Fibroblast of lung (primary cell): Measurements from ENCODE around the gene PIGC. TPM values are rescaled to one million over a fixed set of nuclear protein-coding genes. Genes with fewer than 3 reads are reported as not detected.

Experiments used
- DNase-seq, 2 donors: peaks; one replicate each; pipeline versions ENCODE4 v3.0.0 to v3.0.0-alpha.2; 2010; ENCODE audit warnings: low read depth in 2 of 2
- H2AFZ ChIP-seq: 2 replicates; pipeline ENCODE4 v1.5.1; 2012; ENCODE audit warnings: low read length, control low read depth, inconsistent platforms
- H3K27ac ChIP-seq: 2 replicates; pipeline ENCODE4 v1.5.1; 2011; ENCODE audit warnings: low read length, control low read depth; ENCODE audit not compliant: insufficient read depth
- H3K27me3 ChIP-seq: 2 replicates; pipeline ENCODE4 v1.5.1; 2011; ENCODE audit warnings: mild to moderate bottlenecking, low read length; ENCODE audit not compliant: control insufficient read depth, insufficient read depth
- H3K36me3 ChIP-seq: 2 replicates; pipeline ENCODE4 v1.5.1; 2011; ENCODE audit warnings: low read length; ENCODE audit not compliant: control insufficient read depth, insufficient read depth
- H3K4me1 ChIP-seq: 2 replicates; pipeline ENCODE4 v1.5.1; 2011; ENCODE audit warnings: low read length; ENCODE audit not compliant: control insufficient read depth, insufficient read depth; ENCODE audit errors: extremely low read depth
- H3K4me2 ChIP-seq: 2 replicates; pipeline ENCODE4 v1.5.1; 2011; ENCODE audit warnings: low read length, control low read depth; ENCODE audit not compliant: insufficient read depth; ENCODE audit errors: extremely low read depth
- H3K4me3 ChIP-seq, 4 experiments: fragments of 200-600 bp in 1 of 4; sonication (generic) in 1 of 4; replicated peaks in 1 of 4; 2 replicates each; pipeline ENCODE4 v1.5.1; 2011 to 2016; ENCODE audit warnings: low read length in 4 of 4, low read depth in 3 of 4, mild to moderate bottlenecking in 3 of 4, control low read depth in 2 of 4, inconsistent platforms in 1 of 4, mixed read lengths in 1 of 4; ENCODE audit not compliant: insufficient read depth in 1 of 4; ENCODE audit errors: control extremely low read depth in 1 of 4
- H3K79me2 ChIP-seq: 2 replicates; pipeline ENCODE4 v1.5.1; 2012; ENCODE audit warnings: mild to moderate bottlenecking, low read length, inconsistent platforms; ENCODE audit not compliant: control insufficient read depth, insufficient read depth
- H3K9ac ChIP-seq: 2 replicates; pipeline ENCODE4 v1.5.1; 2011; ENCODE audit warnings: mild to moderate bottlenecking, low read length, control low read depth; ENCODE audit not compliant: insufficient read depth
- H3K9me3 ChIP-seq: 2 replicates; pipeline ENCODE4 v1.5.1; 2012; ENCODE audit warnings: low read depth, low read length; ENCODE audit not compliant: control insufficient read depth, insufficient read depth
- H4K20me1 ChIP-seq: 2 replicates; pipeline ENCODE4 v1.5.1; 2011; ENCODE audit warnings: low read length; ENCODE audit not compliant: control insufficient read depth, insufficient read depth; ENCODE audit errors: extremely low read depth
- EZH2 ChIP-seq: IDR thresholded peaks from 2 replicates; pipeline ENCODE4 v1.5.1; 2012; ENCODE audit warnings: low read length, control low read depth, mild to moderate bottlenecking; ENCODE audit errors: missing control alignments
- polyA plus RNA-seq, 2 donors: library from polyadenylated mRNA; depleted of rRNA in 1 of 2; stranded (reverse) in 1 of 2; unstranded in 1 of 2; fragments of >200 nt; gene quantifications; 2 replicates each; pipeline ENCODE4 v1.2.1, GENCODE V29; 2011 to 2012; ENCODE audit warnings: missing spikeins in 1 of 2
- total RNA-seq: library from RNA; depleted of rRNA; stranded (reverse); fragments of >200 nt; gene quantifications from 2 replicates; pipeline ENCODE4 v1.2.1, GENCODE V29; 2014
- TF ChIP-seq, protein P1 (sequence below), 2 donors: IDR thresholded peaks in 1 of 2; conservative IDR thresholded peaks in 1 of 2; 1 replicate in 1 of 2; 2 replicates in 1 of 2; pipeline ENCODE4 v1.5.1; 2011 to 2012; ENCODE audit warnings: low read length in 2 of 2, control low read depth in 1 of 2, inconsistent platforms in 1 of 2, low read depth in 1 of 2, mild to moderate bottlenecking in 1 of 2

Gene PIGC
- total and polyA plus RNA-seq, 2 donors (not counting 1 experiment from before 2014, with no cell fraction given): 20.3 to 28.9 TPM

DNA sequence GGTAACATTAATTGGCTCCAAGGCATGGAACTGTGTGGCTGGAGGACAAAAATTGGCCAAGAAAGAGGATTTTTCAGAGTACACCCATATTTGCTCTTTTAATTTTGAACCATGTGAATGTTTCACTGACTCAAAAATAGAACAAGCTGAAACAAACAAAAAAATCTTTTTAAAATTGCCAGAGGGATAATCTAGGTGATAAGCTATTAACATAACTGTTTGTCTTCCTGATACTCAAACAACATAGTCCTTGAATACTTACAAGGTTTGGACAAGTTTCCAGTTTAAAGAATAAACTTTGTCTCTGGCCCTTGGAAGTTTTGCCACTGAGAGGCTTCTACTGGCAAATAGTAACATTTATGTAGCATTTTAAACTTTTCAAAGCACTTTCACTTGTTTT lies 30.0 kb upstream of the PIGC start:
- H2AFZ ChIP-seq: no peak overlapping the region
- no peak for DNase-seq
- H3K36me3 ChIP-seq: no peaks in the 10 kb centered on the region
- no peak for TF ChIP-seq EZH2
- TF ChIP-seq, protein P1, sequence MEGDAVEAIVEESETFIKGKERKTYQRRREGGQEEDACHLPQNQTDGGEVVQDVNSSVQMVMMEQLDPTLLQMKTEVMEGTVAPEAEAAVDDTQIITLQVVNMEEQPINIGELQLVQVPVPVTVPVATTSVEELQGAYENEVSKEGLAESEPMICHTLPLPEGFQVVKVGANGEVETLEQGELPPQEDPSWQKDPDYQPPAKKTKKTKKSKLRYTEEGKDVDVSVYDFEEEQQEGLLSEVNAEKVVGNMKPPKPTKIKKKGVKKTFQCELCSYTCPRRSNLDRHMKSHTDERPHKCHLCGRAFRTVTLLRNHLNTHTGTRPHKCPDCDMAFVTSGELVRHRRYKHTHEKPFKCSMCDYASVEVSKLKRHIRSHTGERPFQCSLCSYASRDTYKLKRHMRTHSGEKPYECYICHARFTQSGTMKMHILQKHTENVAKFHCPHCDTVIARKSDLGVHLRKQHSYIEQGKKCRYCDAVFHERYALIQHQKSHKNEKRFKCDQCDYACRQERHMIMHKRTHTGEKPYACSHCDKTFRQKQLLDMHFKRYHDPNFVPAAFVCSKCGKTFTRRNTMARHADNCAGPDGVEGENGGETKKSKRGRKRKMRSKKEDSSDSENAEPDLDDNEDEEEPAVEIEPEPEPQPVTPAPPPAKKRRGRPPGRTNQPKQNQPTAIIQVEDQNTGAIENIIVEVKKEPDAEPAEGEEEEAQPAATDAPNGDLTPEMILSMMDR (conservative IDR thresholded peaks at IDR 0.05 in 1 of 2, IDR thresholded peaks at IDR 0.05 in 1 of 2; ENCODE audit: low read depth in 1 of 2, low read length in 2 of 2): no peak
- H3K79me2 ChIP-seq: no peaks in the 10 kb centered on the region
- H3K4me1 ChIP-seq: no peaks in the 10 kb centered on the region
- no peaks in the 10 kb centered on the region for H4K20me1 ChIP-seq
- no peak overlapping the region for H3K27ac ChIP-seq
- H3K27me3 ChIP-seq: no peaks in the 10 kb centered on the region
- no peaks in the 10 kb centered on the region for H3K9me3 ChIP-seq
- no peak overlapping the region for H3K4me3 ChIP-seq
- H3K9ac ChIP-seq: no peak overlapping the region
- no peak overlapping the region for H3K4me2 ChIP-seq

DNA sequence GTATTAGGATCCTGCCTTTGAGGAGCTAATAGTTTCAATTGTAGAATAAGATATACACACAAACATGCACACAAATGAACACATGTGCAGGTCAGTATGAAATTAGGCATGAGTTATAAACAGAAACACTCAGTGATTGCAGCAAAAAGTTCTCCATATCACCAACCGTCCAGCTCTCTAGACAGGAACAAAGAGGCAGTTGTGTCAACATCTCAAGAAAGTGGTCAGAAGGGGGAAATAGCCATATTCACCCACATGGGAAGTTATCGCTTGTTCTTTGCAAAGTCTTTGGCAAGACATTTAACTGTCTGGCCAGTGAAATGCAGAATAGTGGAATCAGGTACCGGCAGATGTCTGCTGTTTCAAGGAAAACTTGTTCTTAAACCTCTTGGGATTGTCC lies 29.4 kb upstream of the PIGC start:
- H3K27me3 ChIP-seq: no peaks in the 10 kb centered on the region
- no peak overlapping the region for H3K9ac ChIP-seq
- no peak overlapping the region for H2AFZ ChIP-seq
- H3K9me3 ChIP-seq: no peaks in the 10 kb centered on the region
- DNase-seq: no peak
- H3K27ac ChIP-seq: no peak overlapping the region
- no peaks in the 10 kb centered on the region for H3K36me3 ChIP-seq
- H3K4me3 ChIP-seq: no peak overlapping the region
- no peaks in the 10 kb centered on the region for H3K4me1 ChIP-seq
- no peak overlapping the region for H3K4me2 ChIP-seq
- no peaks in the 10 kb centered on the region for H4K20me1 ChIP-seq
- TF ChIP-seq, protein P1 (conservative IDR thresholded peaks at IDR 0.05 in 1 of 2, IDR thresholded peaks at IDR 0.05 in 1 of 2; ENCODE audit: low read depth in 1 of 2, low read length in 2 of 2): no peak
- TF ChIP-seq EZH2: no peak
- no peaks in the 10 kb centered on the region for H3K79me2 ChIP-seq

DNA sequence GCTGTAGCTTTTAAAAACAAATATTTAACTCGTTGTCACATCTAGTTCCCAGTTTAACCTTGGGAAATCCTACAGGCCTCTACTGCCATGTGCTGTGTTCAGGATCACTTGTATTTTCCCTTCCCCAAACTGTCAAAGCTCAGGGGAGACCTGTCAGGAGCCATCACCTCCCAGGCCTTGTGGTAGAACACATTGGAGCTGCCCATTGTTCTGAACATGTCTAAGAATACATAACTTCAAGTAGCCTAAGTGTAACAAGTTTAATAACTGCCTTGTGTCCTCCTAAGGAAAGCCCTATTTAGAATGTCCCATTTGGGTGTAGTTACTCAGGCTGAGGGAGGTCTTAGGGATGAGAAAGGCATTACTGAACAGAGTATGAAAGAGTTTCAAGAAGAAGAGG lies 28.6 kb upstream of the PIGC start:
- Histone ChIP-seq H2AFZ (no peak overlapping the region), H4K20me1 (no peaks in the 10 kb centered on the region), H3K36me3 (no peaks in the 10 kb centered on the region), H3K4me3 (no peak overlapping the region), H3K9me3 (no peaks in the 10 kb centered on the region), H3K4me1 (no peaks in the 10 kb centered on the region), H3K27me3 (no peaks in the 10 kb centered on the region), H3K79me2 (no peaks in the 10 kb centered on the region), H3K9ac (no peak overlapping the region), H3K27ac (no peak overlapping the region), H3K4me2 (no peak overlapping the region)
- TF ChIP-seq, protein P1 (conservative IDR thresholded peaks at IDR 0.05 in 1 of 2, IDR thresholded peaks at IDR 0.05 in 1 of 2; ENCODE audit: low read depth in 1 of 2, low read length in 2 of 2): no peak
- no peak for TF ChIP-seq EZH2
- DNase-seq: no peak
